ENCODE measurements around the gene KIF21A. TPM values are rescaled to one million over a fixed set of nuclear protein-coding genes. Genes with fewer than 3 reads are reported as not detected.

The KIF21A gene
- total and polyA plus RNA-seq, 2 of the 13 experiments (the other 11 are each of a cell fraction or from before 2014, with no cell fraction given) = 20.6 to 39.7 TPM

DNA sequence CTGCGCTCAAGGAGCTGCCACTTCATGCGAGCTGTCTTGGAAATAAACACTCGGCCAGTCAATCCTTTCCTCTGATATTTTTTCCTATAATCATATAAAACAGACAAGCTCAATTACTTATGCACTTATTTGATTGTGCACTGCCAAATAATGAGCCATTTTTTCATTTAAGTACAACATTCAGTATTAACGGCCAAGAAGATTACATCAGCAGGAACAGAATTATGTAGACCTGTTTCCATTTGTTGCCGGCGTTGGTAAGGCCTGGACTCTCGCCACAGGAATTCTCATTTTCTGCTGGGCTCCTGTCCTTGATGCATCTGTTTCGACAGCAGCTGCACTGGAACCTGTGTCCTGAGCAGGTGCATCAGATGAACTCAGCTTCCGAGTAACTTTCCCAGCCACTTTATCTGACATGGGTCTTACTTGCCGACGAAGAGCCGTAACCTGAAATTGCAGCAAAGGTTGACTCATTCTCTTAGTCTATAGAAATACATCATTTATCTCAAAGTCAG is 110.2 kb downstream of the KIF21A start (continued):
- TF ChIP-seq, protein P1, sequence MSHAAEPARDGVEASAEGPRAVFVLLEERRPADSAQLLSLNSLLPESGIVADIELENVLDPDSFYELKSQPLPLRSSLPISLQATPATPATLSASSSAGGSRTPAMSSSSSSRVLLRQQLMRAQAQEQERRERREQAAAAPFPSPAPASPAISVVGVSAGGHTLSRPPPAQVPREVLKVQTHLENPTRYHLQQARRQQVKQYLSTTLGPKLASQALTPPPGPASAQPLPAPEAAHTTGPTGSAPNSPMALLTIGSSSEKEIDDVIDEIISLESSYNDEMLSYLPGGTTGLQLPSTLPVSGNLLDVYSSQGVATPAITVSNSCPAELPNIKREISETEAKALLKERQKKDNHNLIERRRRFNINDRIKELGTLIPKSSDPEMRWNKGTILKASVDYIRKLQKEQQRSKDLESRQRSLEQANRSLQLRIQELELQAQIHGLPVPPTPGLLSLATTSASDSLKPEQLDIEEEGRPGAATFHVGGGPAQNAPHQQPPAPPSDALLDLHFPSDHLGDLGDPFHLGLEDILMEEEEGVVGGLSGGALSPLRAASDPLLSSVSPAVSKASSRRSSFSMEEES (CRISPR knock-in tag; IDR thresholded peaks at IDR 0.05) = no peak
- TF ChIP-seq TBX2 (CRISPR knock-in tag; IDR thresholded peaks at IDR 0.05; ENCODE audit: borderline replicate concordance) = no peak
- no peak for TF ChIP-seq ZNF205 (CRISPR knock-in tag; IDR thresholded peaks at IDR 0.05)
- TF ChIP-seq, protein P2, sequence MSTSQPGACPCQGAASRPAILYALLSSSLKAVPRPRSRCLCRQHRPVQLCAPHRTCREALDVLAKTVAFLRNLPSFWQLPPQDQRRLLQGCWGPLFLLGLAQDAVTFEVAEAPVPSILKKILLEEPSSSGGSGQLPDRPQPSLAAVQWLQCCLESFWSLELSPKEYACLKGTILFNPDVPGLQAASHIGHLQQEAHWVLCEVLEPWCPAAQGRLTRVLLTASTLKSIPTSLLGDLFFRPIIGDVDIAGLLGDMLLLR (CRISPR knock-in tag; IDR thresholded peaks at IDR 0.05) = no peak
- TF ChIP-seq PCBP2 (optimal IDR thresholded peaks at IDR 0.05; ENCODE audit: low read depth, low read length, poor library complexity, severe bottlenecking) = no peak
- no peak for TF ChIP-seq SMAD1 (CRISPR knock-in tag; IDR thresholded peaks at IDR 0.05; ENCODE audit: borderline replicate concordance, low read depth)
- no peak for TF ChIP-seq HNF4G (IDR thresholded peaks at IDR 0.05; ENCODE audit: borderline replicate concordance, low read depth, low read length)
- no peak for TF ChIP-seq HNF4G (CRISPR knock-in tag; IDR thresholded peaks at IDR 0.05; ENCODE audit: borderline replicate concordance, low read depth)

DNA sequence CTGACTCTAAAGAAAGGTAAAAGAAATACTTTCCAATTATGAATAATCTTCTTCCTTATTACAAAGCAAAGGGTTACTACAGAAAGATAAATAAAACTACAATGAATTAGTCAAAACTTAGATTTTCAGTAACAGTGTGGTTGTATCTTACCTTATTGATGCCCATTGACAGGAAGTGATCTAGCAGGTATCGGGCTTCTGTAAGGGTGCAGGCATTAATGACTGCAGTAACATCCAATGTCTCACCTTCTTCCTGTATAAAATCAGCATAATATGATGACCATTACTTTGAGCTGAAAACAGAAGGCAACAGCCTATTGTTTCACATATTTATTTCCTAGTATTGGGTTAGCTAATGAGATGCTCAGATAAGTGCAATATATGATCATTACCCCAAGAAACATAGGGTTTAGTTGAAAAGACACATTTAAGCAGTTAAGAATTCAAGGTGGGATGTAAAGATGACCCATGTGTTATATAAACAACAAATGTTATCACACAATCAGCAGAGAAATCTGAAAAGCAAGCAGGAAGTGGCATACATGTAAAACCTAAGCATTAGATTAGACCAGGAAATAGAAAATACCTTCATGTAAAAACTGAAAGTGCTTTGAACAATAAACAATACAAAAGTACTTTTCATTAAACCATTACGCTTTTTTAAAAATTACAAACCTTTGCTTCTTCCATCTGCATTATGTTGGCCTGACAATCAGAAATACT is 111.2 kb downstream of the KIF21A start:
- Histone ChIP-seq H3K4me2 (ENCODE audit: low read depth, low read length) (no peak overlapping the region), H4K20me1 (ENCODE audit: insufficient read depth, low read length) (no peaks in the 10 kb centered on the region), H3K79me2 (ENCODE audit: insufficient read depth, low read length) (no peaks in the 10 kb centered on the region), H3K27me3 (ENCODE audit: control insufficient read depth in 1 of 2, insufficient read depth in 2 of 2, low read length in 2 of 2) (no peaks in the 10 kb centered on the region), H3K9ac (ENCODE audit: insufficient read depth, low read depth, low read length) (no peak overlapping the region), H3K4me1 (ENCODE audit: insufficient read depth, low read length) (no peaks in the 10 kb centered on the region), H3K36me3 (replicated peaks in 1 of 2; ENCODE audit: control insufficient read depth in 1 of 2, insufficient read depth in 2 of 2, low read length in 2 of 2) (peaks cover 5 to 19% of the 10 kb centered on the region in 2 experiments; a peak in 4 of 5 replicates), H2AFZ (ENCODE audit: low read length) (no peak overlapping the region), H3K4me3 (replicated peaks in 1 of 3; ENCODE audit: insufficient read depth in 1 of 3, low read depth in 2 of 3, low read length in 3 of 3) (no peak overlapping the region), H3K9me3 (ENCODE audit: low read length) (no peaks in the 10 kb centered on the region), H3K27ac (ENCODE audit: extremely low read length, insufficient read depth, low read length) (no peak overlapping the region)
- BruUV-seq (replicated peaks) = no TSS peak
- FAIRE-seq (no peak), ATAC-seq (no peak), DNase-seq (ENCODE audit: low spot score) (no peak)
- POLR2A ChIA-PET = no interaction called here
- 95% methylated on average over 2 of the region's 2 CpGs for WGBS (ENCODE audit: low lambda C conversion rate)
- in situ Hi-C loops (cut with HindIII; ENCODE audit: extremely low pct_ligation_motif_present, low pct_unique_long_range_greater_than_20kb) = no loop called here
- CTCF ChIA-PET (ENCODE audit: low intra/inter-chr PET ratio, low total read pairs) = no interaction called here
- intact Hi-C loops (cut with micrococcal nuclease; ENCODE audit: unreplicated experiment) = no loop called here
- TF ChIP-seq, protein P3, sequence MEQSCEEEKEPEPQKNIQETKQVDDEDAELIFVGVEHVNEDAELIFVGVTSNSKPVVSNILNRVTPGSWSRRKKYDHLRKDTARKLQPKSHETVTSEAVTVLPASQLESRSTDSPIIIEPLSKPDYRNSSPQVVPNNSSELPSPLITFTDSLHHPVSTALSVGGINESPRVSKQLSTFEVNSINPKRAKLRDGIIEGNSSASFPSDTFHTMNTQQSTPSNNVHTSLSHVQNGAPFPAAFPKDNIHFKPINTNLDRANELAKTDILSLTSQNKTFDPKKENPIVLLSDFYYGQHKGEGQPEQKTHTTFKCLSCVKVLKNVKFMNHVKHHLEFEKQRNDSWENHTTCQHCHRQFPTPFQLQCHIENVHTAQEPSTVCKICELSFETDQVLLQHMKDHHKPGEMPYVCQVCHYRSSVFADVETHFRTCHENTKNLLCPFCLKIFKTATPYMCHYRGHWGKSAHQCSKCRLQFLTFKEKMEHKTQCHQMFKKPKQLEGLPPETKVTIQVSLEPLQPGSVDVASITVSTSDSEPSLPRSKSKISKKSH (CRISPR knock-in tag; IDR thresholded peaks at IDR 0.05; ENCODE audit: borderline replicate concordance) = no peak
- TF ChIP-seq, protein P4, sequence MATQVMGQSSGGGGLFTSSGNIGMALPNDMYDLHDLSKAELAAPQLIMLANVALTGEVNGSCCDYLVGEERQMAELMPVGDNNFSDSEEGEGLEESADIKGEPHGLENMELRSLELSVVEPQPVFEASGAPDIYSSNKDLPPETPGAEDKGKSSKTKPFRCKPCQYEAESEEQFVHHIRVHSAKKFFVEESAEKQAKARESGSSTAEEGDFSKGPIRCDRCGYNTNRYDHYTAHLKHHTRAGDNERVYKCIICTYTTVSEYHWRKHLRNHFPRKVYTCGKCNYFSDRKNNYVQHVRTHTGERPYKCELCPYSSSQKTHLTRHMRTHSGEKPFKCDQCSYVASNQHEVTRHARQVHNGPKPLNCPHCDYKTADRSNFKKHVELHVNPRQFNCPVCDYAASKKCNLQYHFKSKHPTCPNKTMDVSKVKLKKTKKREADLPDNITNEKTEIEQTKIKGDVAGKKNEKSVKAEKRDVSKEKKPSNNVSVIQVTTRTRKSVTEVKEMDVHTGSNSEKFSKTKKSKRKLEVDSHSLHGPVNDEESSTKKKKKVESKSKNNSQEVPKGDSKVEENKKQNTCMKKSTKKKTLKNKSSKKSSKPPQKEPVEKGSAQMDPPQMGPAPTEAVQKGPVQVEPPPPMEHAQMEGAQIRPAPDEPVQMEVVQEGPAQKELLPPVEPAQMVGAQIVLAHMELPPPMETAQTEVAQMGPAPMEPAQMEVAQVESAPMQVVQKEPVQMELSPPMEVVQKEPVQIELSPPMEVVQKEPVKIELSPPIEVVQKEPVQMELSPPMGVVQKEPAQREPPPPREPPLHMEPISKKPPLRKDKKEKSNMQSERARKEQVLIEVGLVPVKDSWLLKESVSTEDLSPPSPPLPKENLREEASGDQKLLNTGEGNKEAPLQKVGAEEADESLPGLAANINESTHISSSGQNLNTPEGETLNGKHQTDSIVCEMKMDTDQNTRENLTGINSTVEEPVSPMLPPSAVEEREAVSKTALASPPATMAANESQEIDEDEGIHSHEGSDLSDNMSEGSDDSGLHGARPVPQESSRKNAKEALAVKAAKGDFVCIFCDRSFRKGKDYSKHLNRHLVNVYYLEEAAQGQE (IDR thresholded peaks at IDR 0.05; ENCODE audit: borderline replicate concordance in 1 of 2, low read depth in 1 of 2, low read length in 2 of 2) = no peak
- TF ChIP-seq RAD21 (CRISPR knock-in tag; IDR thresholded peaks at IDR 0.05) (no peak), SOX5 (CRISPR knock-in tag; IDR thresholded peaks at IDR 0.05; ENCODE audit: borderline replicate concordance) (no peak), LCORL (IDR thresholded peaks at IDR 0.05) (no peak), LCORL (CRISPR knock-in tag; IDR thresholded peaks at IDR 0.05) (no peak), ZFP36L2 (CRISPR knock-in tag; IDR thresholded peaks at IDR 0.05) (no peak), SIN3B (IDR thresholded peaks at IDR 0.05; ENCODE audit: low read length) (no peak)
